B cell (primary cell): Measurements from ENCODE around the gene NBEAL1. TPM values are rescaled to one million over a fixed set of nuclear protein-coding genes. Genes with fewer than 3 reads are reported as not detected.

Experiments used
- ATAC-seq: fragments of 200-7000 bp; cut with Tn5 transposase; one replicate; pipeline ENCODE4 v1.10.0; 2021; ENCODE audit warnings: low read depth, mild to moderate bottlenecking, moderate number of reproducible peaks, moderate library complexity
- CTCF ChIA-PET: fragments of 350-600 bp; sonication (Branson Sonifier 250); formaldehyde crosslinking; loops from one replicate; lab custom pipeline; 2021; ENCODE audit warnings: antibody characterized with exemption, inconsistent platforms; lab: Charles Lee
- POLR2A ChIA-PET: fragments of 350-600 bp; sonication (Branson Sonifier 250); formaldehyde crosslinking; loops from one replicate; lab custom pipeline; 2021; ENCODE audit warnings: antibody characterized with exemption; lab: Charles Lee
- DNase-seq: peaks from one replicate; pipeline ENCODE4 v3.0.0; 2013
- H2AFZ ChIP-seq: 2 replicates; pipeline ENCODE4 v1.6.1; 2012; ENCODE audit warnings: mild to moderate bottlenecking, low read depth, low read length; ENCODE audit not compliant: insufficient read depth, poor library complexity, severe bottlenecking
- H3K27ac ChIP-seq, 2 donors: 1 replicate in 1 of 2; 2 replicates in 1 of 2; pipeline ENCODE4 v1.5.1; 2012 to 2013; ENCODE audit warnings: low read length in 2 of 2, mild to moderate bottlenecking in 2 of 2, moderate library complexity in 1 of 2
- H3K27me3 ChIP-seq, 4 experiments: fragments of 200-600 bp in 1 of 4; sonication (generic) in 1 of 4; replicated peaks in 1 of 4; 1 replicate in 2 of 4; 2 replicates in 2 of 4; pipeline versions ENCODE4 v1.6.1 to v1.7.0; 2013 to 2016; ENCODE audit warnings: low read length in 3 of 4, mild to moderate bottlenecking in 2 of 4, mixed read lengths in 1 of 4, moderate library complexity in 1 of 4; ENCODE audit not compliant: insufficient read depth in 4 of 4, control insufficient read depth in 3 of 4; ENCODE audit errors: control extremely low read depth in 1 of 4
- H3K36me3 ChIP-seq, 2 experiments: replicated peaks in 1 of 2; 1 replicate in 1 of 2; 2 replicates in 1 of 2; pipeline versions ENCODE4 v1.6.1 to v1.7.1; 2013; ENCODE audit warnings: low read length in 1 of 2; ENCODE audit not compliant: insufficient read depth in 2 of 2, control insufficient read depth in 1 of 2; ENCODE audit errors: control extremely low read depth in 1 of 2, extremely low read depth in 1 of 2
- H3K4me1 ChIP-seq, 2 donors: fragments of 200-600 bp in 1 of 2; sonication (generic) in 1 of 2; 1 replicate in 1 of 2; 2 replicates in 1 of 2; pipeline versions ENCODE4 v1.5.1 to v1.6.1; 2013 to 2017; ENCODE audit warnings: low read length in 2 of 2; ENCODE audit not compliant: control insufficient read depth in 2 of 2, insufficient read depth in 2 of 2
- H3K4me2 ChIP-seq: replicated peaks from 2 replicates; pipeline ENCODE3; 2012; ENCODE audit warnings: mild to moderate bottlenecking, low read depth, low read length; ENCODE audit not compliant: poor library complexity, severe bottlenecking
- H3K4me3 ChIP-seq, 5 experiments: fragments of 200-600 bp in 1 of 5; sonication (generic) in 1 of 5; 1 replicate in 3 of 5; 2 replicates in 2 of 5; pipeline versions ENCODE4 v1.5.1 to v1.7.0; 2011 to 2016; ENCODE audit warnings: low read length in 4 of 5, mild to moderate bottlenecking in 4 of 5, low read depth in 2 of 5, control low read depth in 1 of 5, moderate library complexity in 1 of 5; ENCODE audit not compliant: insufficient read depth in 1 of 5; ENCODE audit errors: control extremely low read depth in 1 of 5, extremely low read depth in 1 of 5
- H3K79me2 ChIP-seq: fragments of 200-600 bp; sonication (generic); one replicate; pipeline ENCODE4 v1.6.0; 2016; ENCODE audit warnings: low read length; ENCODE audit not compliant: control insufficient read depth, insufficient read depth
- H3K9ac ChIP-seq: fragments of 200-600 bp; sonication (generic); 2 replicates; pipeline ENCODE4 v1.6.1; 2017; ENCODE audit warnings: mild to moderate bottlenecking, low read length, moderate library complexity
- H3K9me3 ChIP-seq, 3 donors: one replicate each; pipeline versions ENCODE4 v1.6.1 to v1.7.1; 2013; ENCODE audit warnings: low read length in 2 of 3; ENCODE audit not compliant: control insufficient read depth in 2 of 3, insufficient read depth in 1 of 3; ENCODE audit errors: control extremely low read depth in 1 of 3
- H4K20me1 ChIP-seq: 2 replicates; pipeline ENCODE4 v1.6.0; 2012; ENCODE audit warnings: mild to moderate bottlenecking, low read length; ENCODE audit not compliant: insufficient read depth, control insufficient read depth, poor library complexity, severe bottlenecking
- H3K27ac Mint-ChIP-seq: one replicate; pipeline ENCODE4 v1.8.0; 2021; ENCODE audit warnings: mixed read lengths
- H3K27me3 Mint-ChIP-seq: one replicate; pipeline ENCODE4 v1.8.0; 2021; ENCODE audit warnings: mixed read lengths
- H3K4me1 Mint-ChIP-seq: one replicate; pipeline ENCODE4 v1.8.0; 2021; ENCODE audit warnings: mixed read lengths
- H3K4me3 Mint-ChIP-seq: one replicate; pipeline ENCODE4 v1.8.0; 2021; ENCODE audit warnings: mixed read lengths
- H3K9me3 Mint-ChIP-seq: one replicate; pipeline ENCODE4 v1.8.0; 2022; ENCODE audit warnings: mixed read lengths; ENCODE audit not compliant: insufficient read depth
- EZH2 ChIP-seq: IDR thresholded peaks from 2 replicates; pipeline ENCODE4 v1.6.1; 2012; ENCODE audit warnings: borderline replicate concordance, low read depth, mild to moderate bottlenecking, moderate library complexity, low read length; ENCODE audit not compliant: insufficient read depth, poor library complexity, severe bottlenecking
- WGBS: methylation state at CpG from one replicate; pipeline ENCODE4 v1.1.5; 2013; ENCODE audit warnings: missing lambda C conversion rate; ENCODE audit not compliant: insufficient coverage; 5-methylcytosine and 5-hydroxymethylcytosine counted together
- intact Hi-C: fragments of 100-400 bp; cut with micrococcal nuclease; formaldehyde crosslinking; loops from one replicate; pipeline ENCODE4 v1.10.0; 2022
- polyA plus RNA-seq: library from polyadenylated mRNA; depleted of rRNA; stranded (reverse); fragments of >200 nt; gene quantifications from 2 replicates; pipeline ENCODE4 v1.2.3, GENCODE V29; 2012
- total RNA-seq, 2 donors: library from RNA; stranded (reverse); fragments of 120-200 nt in 1 of 2; gene quantifications; 1 replicate in 1 of 2; 2 replicates in 1 of 2; pipeline versions ENCODE4 v1.2.3 to v1.2.4, GENCODE V29; 2013 to 2022
- TF ChIP-seq, protein P1 (sequence below): fragments of 200-600 bp; IDR thresholded peaks from one replicate; pipeline ENCODE4 v1.8.0; 2022; ENCODE audit warnings: antibody characterized with exemption, mild to moderate bottlenecking

Gene NBEAL1
- total and polyA plus RNA-seq, 2 donors (not counting 1 experiment from before 2014, with no cell fraction given) = 2.2 to 22.0 TPM

DNA sequence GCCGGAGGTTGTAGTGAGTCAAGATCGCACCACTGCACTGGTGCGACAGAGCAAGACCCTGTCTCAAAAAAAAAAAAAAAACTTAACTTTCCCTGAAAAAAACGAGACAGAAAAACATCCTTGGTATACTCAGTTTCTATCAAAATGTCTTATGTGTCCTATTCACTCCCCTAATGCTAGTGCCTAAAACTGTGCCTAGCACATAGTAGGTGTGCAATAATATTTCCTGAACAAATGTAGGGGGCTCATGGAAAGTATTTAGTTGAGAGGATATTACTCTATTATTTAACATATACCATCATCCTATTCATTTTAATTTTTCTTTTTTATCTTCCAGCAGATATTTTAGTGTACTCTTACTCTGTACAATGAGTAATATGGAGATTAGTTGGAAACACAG, 120.4 kb downstream of the NBEAL1 start:
- Histone ChIP-seq H3K4me2 (no peak overlapping the region), H3K27ac (no peak overlapping the region), H3K4me3 (no peak overlapping the region), H4K20me1 (no peaks in the 10 kb centered on the region), H3K36me3 (no peaks in the 10 kb centered on the region), H3K4me1 (no peaks in the 10 kb centered on the region), H2AFZ (no peak overlapping the region), H3K9ac (no peak overlapping the region), H3K27me3 (no peaks in the 10 kb centered on the region), H3K79me2 (no peaks in the 10 kb centered on the region), H3K9me3 (no peaks in the 10 kb centered on the region)
- intact Hi-C loops = no loop called here
- H3K27ac Mint-ChIP-seq = no peak overlapping the region
- CTCF ChIA-PET = interaction anchor here (0.7 to 0.9 kb wide), 2 partner anchors 11 to 319 kb away, joined by 3 to 4 read pairs; no protein-coding TSS in a partner anchor
- H3K27me3 Mint-ChIP-seq = no peaks in the 10 kb centered on the region
- no CpG with 5 or more reads among the region's 4 CpGs for WGBS
- POLR2A ChIA-PET = no interaction called here
- ATAC-seq = no peak
- H3K9me3 Mint-ChIP-seq = no peaks in the 10 kb centered on the region
- H3K4me1 Mint-ChIP-seq = no peaks in the 10 kb centered on the region
- TF ChIP-seq, protein P1, sequence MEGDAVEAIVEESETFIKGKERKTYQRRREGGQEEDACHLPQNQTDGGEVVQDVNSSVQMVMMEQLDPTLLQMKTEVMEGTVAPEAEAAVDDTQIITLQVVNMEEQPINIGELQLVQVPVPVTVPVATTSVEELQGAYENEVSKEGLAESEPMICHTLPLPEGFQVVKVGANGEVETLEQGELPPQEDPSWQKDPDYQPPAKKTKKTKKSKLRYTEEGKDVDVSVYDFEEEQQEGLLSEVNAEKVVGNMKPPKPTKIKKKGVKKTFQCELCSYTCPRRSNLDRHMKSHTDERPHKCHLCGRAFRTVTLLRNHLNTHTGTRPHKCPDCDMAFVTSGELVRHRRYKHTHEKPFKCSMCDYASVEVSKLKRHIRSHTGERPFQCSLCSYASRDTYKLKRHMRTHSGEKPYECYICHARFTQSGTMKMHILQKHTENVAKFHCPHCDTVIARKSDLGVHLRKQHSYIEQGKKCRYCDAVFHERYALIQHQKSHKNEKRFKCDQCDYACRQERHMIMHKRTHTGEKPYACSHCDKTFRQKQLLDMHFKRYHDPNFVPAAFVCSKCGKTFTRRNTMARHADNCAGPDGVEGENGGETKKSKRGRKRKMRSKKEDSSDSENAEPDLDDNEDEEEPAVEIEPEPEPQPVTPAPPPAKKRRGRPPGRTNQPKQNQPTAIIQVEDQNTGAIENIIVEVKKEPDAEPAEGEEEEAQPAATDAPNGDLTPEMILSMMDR = no peak
- no peak for TF ChIP-seq EZH2
- no peak overlapping the region for H3K4me3 Mint-ChIP-seq
- DNase-seq = no peak

DNA sequence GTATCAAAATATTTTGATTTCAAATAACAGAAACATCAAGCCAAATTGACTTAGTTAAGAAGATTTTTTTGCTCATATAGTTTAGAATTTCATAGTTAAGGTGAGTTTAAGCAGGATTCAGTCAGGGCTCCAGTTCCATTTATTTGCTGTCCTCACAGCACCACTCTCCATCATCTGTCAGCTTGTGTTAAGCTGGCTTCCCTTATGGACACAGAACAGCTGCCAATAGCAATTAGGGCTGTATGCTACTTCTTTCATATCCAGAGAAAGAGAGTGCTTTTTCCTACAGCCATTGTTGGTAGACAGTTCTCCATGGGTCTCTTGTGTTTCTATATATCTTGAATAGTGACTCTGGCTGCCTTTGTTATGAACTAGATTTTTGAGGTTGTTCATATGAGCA, 128.7 kb downstream of the NBEAL1 start:
- TF ChIP-seq, protein P1 = no peak
- no peak for TF ChIP-seq EZH2
- intact Hi-C loops = no loop called here
- ChIA-PET CTCF (no interaction called here), POLR2A (no interaction called here)
- H3K4me1 Mint-ChIP-seq = no peaks in the 10 kb centered on the region
- no peaks in the 10 kb centered on the region for H3K27me3 ChIP-seq
- no peak overlapping the region for H2AFZ ChIP-seq
- H3K4me2 ChIP-seq = no peak overlapping the region
- H3K27me3 Mint-ChIP-seq = no peaks in the 10 kb centered on the region
- H4K20me1 ChIP-seq = no peaks in the 10 kb centered on the region
- no peaks in the 10 kb centered on the region for H3K9me3 Mint-ChIP-seq
- no peak overlapping the region for H3K27ac Mint-ChIP-seq
- DNase-seq = no peak
- no peaks in the 10 kb centered on the region for H3K4me1 ChIP-seq
- ATAC-seq = no peak
- no peaks in the 10 kb centered on the region for H3K9me3 ChIP-seq
- H3K36me3 ChIP-seq = no peaks in the 10 kb centered on the region
- H3K27ac ChIP-seq = no peak overlapping the region
- no peak overlapping the region for H3K9ac ChIP-seq
- H3K79me2 ChIP-seq = no peaks in the 10 kb centered on the region
- no peak overlapping the region for H3K4me3 Mint-ChIP-seq
- no peak overlapping the region for H3K4me3 ChIP-seq
